AG04449 (cell line): Measurements from ENCODE around the gene MSANTD7.
"Not testable (repeated sequence)": the region's sequence is repeated elsewhere in the genome, so short reads cannot be mapped to it uniquely, and the experiment has no call there.

Source experiments
- CTCF ChIA-PET: fragments of 350-600 bp; formaldehyde crosslinking; extraction: SDS; loops from one replicate; lab custom pipeline; 2021; ENCODE audit warnings: antibody characterized with exemption; lab: Yijun Ruan, JAX
- POLR2A ChIA-PET: fragments of 400-600, 350-600 bp; formaldehyde crosslinking; extraction: SDS; loops from one replicate; lab custom pipeline; 2020; ENCODE audit warnings: antibody characterized with exemption, inconsistent platforms; lab: Yijun Ruan, JAX
- DNase-seq: peaks from one replicate; pipeline ENCODE4 v3.0.0-alpha.2; 2010; ENCODE audit warnings: low read depth, low spot score
- H3K4me3 ChIP-seq: 2 replicates; pipeline ENCODE4 v1.5.1; 2011; ENCODE audit warnings: low read depth, mild to moderate bottlenecking, control low read depth, low read length
- TF ChIP-seq, protein P1 (sequence below): IDR thresholded peaks from one replicate; pipeline ENCODE4 v1.5.1; 2011; ENCODE audit warnings: mild to moderate bottlenecking, moderate library complexity, low read length, control low read depth, inconsistent platforms; ENCODE audit not compliant: insufficient read depth; ENCODE audit errors: missing control alignments

Gene MSANTD7

GRCh38 chr10:14806318-14806717 lies 31.8 kb upstream of the MSANTD7 start:
- TF ChIP-seq, protein P1, sequence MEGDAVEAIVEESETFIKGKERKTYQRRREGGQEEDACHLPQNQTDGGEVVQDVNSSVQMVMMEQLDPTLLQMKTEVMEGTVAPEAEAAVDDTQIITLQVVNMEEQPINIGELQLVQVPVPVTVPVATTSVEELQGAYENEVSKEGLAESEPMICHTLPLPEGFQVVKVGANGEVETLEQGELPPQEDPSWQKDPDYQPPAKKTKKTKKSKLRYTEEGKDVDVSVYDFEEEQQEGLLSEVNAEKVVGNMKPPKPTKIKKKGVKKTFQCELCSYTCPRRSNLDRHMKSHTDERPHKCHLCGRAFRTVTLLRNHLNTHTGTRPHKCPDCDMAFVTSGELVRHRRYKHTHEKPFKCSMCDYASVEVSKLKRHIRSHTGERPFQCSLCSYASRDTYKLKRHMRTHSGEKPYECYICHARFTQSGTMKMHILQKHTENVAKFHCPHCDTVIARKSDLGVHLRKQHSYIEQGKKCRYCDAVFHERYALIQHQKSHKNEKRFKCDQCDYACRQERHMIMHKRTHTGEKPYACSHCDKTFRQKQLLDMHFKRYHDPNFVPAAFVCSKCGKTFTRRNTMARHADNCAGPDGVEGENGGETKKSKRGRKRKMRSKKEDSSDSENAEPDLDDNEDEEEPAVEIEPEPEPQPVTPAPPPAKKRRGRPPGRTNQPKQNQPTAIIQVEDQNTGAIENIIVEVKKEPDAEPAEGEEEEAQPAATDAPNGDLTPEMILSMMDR: no peak
- no peak for DNase-seq
- POLR2A ChIA-PET: no interaction called here
- CTCF ChIA-PET: no interaction called here
- H3K4me3 ChIP-seq: no peak overlapping the region

GRCh38 chr10:14810969-14811953 lies 26.8 kb upstream of the MSANTD7 start:
- TF ChIP-seq, protein P1: no peak
- H3K4me3 ChIP-seq: no peak overlapping the region
- POLR2A ChIA-PET: no interaction called here
- DNase-seq: no peak
- CTCF ChIA-PET: interaction anchor here (1.4 to 2.0 kb wide), 2 partner anchors 12 to 274 kb away, joined by 3 to 5 read pairs; no protein-coding TSS in a partner anchor

GRCh38 chr10:14812271-14812670 lies 25.8 kb upstream of the MSANTD7 start:
- CTCF ChIA-PET: interaction anchor here (1.4 kb wide), 1 partner anchor 11 kb away, joined by 3 read pairs; no protein-coding TSS in a partner anchor
- TF ChIP-seq, protein P1: no peak
- DNase-seq: no peak
- POLR2A ChIA-PET: no interaction called here
- H3K4me3 ChIP-seq: no peak overlapping the region

DNA sequence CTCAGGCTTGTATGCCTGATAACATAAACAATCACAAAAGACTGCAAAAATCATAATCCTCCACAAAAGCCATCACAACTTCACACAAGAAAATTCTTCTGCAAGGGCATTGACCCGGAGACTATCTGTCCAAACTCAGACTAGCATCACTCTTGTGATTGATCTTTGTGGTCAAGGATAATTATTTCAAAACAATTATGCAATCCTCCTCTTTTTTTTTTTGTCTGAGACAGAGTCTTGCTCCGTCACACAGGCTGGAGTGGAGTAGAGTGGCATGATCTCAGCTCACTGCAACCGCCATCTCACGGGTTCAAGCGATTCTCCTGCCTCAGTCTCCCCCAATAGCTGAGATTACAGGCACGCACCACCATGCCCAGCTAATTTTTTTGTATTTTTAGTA lies 22.4 kb upstream of the MSANTD7 start:
- POLR2A ChIA-PET: no interaction called here
- no peak for DNase-seq
- CTCF ChIA-PET: interaction anchor here (0.8 to 1.4 kb wide), 2 partner anchors 279 to 317 kb away, joined by 3 read pairs; no protein-coding TSS in a partner anchor
- TF ChIP-seq, protein P1: no peak
- H3K4me3 ChIP-seq: no peak overlapping the region

- DNase-seq, POLR2A ChIA-PET, H3K4me3 ChIP-seq: not testable (repeated sequence)
- CTCF ChIA-PET: interaction anchor here (0.6 kb wide), 1 partner anchor 620 kb away, joined by 3 read pairs; no protein-coding TSS in a partner anchor
These were observed 21.4 kb upstream of the MSANTD7 start for GRCh38 chr10:14816717-14817116.

DNA sequence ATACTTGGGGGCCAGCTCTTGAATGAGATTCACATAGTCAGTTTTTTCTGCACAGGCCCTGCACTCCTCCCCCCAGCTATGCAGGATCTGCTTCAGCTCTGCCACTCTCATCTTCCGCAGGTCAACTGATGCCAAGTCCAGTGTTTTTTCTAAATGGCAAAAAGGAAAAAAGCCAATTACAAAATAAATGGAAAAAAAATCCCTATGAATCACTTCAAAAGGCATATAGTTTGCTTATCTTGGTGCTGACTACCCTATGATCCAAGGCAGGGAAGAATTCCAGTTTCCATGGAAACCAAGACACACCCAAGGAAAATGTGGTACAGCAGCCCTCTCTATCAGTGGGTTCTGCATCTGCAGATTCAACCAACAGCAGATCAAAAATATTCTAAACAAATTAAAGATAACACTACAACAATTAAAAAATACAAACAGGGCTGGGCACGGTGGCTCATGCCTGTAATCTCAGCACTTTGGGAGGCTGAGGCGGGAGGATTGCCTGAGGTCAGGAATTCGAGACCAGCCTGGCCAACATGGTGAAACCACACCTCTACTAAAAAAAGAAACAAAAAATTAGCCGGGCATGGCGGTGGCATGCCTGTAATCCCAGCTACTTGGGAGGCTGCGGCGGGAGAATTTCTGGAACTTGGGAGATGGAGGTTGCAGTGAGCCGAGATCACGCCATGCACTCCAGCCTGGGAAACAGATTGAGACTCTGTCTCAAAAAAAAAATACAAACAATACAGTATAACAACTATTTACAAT lies 17.9 kb upstream of the MSANTD7 start:
- TF ChIP-seq, protein P1: no peak
- CTCF ChIA-PET: interaction anchor here (1.3 to 1.5 kb wide), 5 partner anchors 11 to 321 kb away, joined by 4 to 6 read pairs (median 5); no protein-coding TSS in a partner anchor
- POLR2A ChIA-PET: no interaction called here
- peak; percentile 41 for DNase-seq
- H3K4me3 ChIP-seq: no peak overlapping the region
